NCI-H2227 (cell line): ENCODE data around the gene RERE.

ENCODE experiments used
- DNase-seq: peaks from one replicate; lab custom pipeline; 2025; ENCODE audit not compliant: unreplicated experiment; lab: John Stamatoyannopoulos, UW

The RERE gene

GRCh38 chr1:8721679-8722324 lies 95.6 kb downstream of the RERE start:
- no peak for DNase-seq

GRCh38 chr1:8720347-8720746 lies 97.1 kb downstream of the RERE start:
- DNase-seq: no peak

GRCh38 chr1:8718850-8719361 lies 98.5 kb downstream of the RERE start:
- peak; percentile 6 for DNase-seq

GRCh38 chr1:8717148-8717547 lies 100.3 kb downstream of the RERE start:
- DNase-seq: no peak

- DNase-seq: no peak
These were observed 101.2 kb downstream of the RERE start for GRCh38 chr1:8716238-8716637.

- DNase-seq: no peak
These were observed 103.3 kb downstream of the RERE start for GRCh38 chr1:8714173-8714572.

GRCh38 chr1:8712413-8713231 lies 104.8 kb downstream of the RERE start:
- DNase-seq: peak; percentile 29

GRCh38 chr1:8711873-8712412 lies 105.5 kb downstream of the RERE start:
- DNase-seq: no peak

GRCh38 chr1:8711151-8711550 lies 106.3 kb downstream of the RERE start:
- DNase-seq: no peak

GRCh38 chr1:8708259-8708658 lies 109.2 kb downstream of the RERE start:
- DNase-seq: no peak

- DNase-seq: peak; percentile 94
These were observed 110.4 kb downstream of the RERE start for GRCh38 chr1:8706995-8707396.

GRCh38 chr1:8706291-8706690 lies 111.1 kb downstream of the RERE start:
- no peak for DNase-seq

- DNase-seq: no peak
These were observed 112.5 kb downstream of the RERE start for GRCh38 chr1:8704866-8705506.

GRCh38 chr1:8702850-8703810 lies 114.3 kb downstream of the RERE start:
- DNase-seq: peak; percentile 97

- DNase-seq: no peak
These were observed 115.0 kb downstream of the RERE start for GRCh38 chr1:8702472-8702849.

GRCh38 chr1:8701794-8702471 lies 115.5 kb downstream of the RERE start:
- peak; percentile 34 for DNase-seq

- no peak for DNase-seq
These were observed 117.8 kb downstream of the RERE start for GRCh38 chr1:8699679-8700078.

GRCh38 chr1:8698937-8699447 lies 118.4 kb downstream of the RERE start:
- no peak for DNase-seq

- DNase-seq: peak; percentile 23
These were observed 119.3 kb downstream of the RERE start for GRCh38 chr1:8698012-8698630.
